ENCODE data around the gene AP1M1.

GRCh38 chr19:16281743-16282142 is 84.0 kb downstream of the AP1M1 start:
- TF ChIP-seq CTCF (conservative IDR thresholded peaks at IDR 0.05; ENCODE audit: low read depth, low read length) (no peak), FOS (IDR thresholded peaks at IDR 0.05; ENCODE audit: low read depth, low read length) (no peak), POLR2A (IDR thresholded peaks at IDR 0.05; ENCODE audit: low read depth, low read length) (no peak)

Data from IMR-90 (cell line).